Upper lobe of left lung (tissue), 6 donors: Measurements from ENCODE around the gene TAMALIN. TPM values are rescaled to one million over a fixed set of nuclear protein-coding genes. Genes with fewer than 3 reads are reported as not detected.
A peak's percentile ranks its signal among the peaks of the same experiment; 100 is the strongest.

Experiments
- ATAC-seq, 2 donors: fragments of 200-7000 bp; cut with Tn5 transposase; one replicate each; pipeline ENCODE4 v1.9.1; 2022; ENCODE audit warnings: mild to moderate bottlenecking in 2 of 2, moderate library complexity in 2 of 2; ENCODE audit not compliant: low FRiP score in 2 of 2
- DNase-seq, 2 donors: peaks; one replicate each; pipeline ENCODE4 v3.0.0-alpha.2; 2019 to 2020
- H3K27ac ChIP-seq, 4 donors: fragments of 200-600 bp; sonication (generic); one replicate each; pipeline ENCODE4 v1.5.1; 2016 to 2019
- H3K27me3 ChIP-seq, 4 donors: fragments of 200-600 bp; sonication (generic); one replicate each; pipeline ENCODE4 v1.5.1; 2017 to 2019
- H3K36me3 ChIP-seq, 4 donors: fragments of 200-600 bp; sonication (generic); one replicate each; pipeline ENCODE4 v1.5.1; 2016 to 2019
- H3K4me1 ChIP-seq, 4 donors: fragments of 200-600 bp; sonication (generic); one replicate each; pipeline ENCODE4 v1.5.1; 2018 to 2019
- H3K4me3 ChIP-seq, 4 donors: fragments of 200-600 bp; sonication (generic); one replicate each; pipeline ENCODE4 v1.5.1; 2017 to 2019; ENCODE audit warnings: mild to moderate bottlenecking in 2 of 4, moderate library complexity in 1 of 4
- H3K9me3 ChIP-seq, 4 donors: fragments of 200-600 bp; sonication (generic); one replicate each; pipeline ENCODE4 v1.5.1; 2018 to 2019
- CTCF ChIP-seq, 6 experiments: fragments of 450-650 bp in 4 of 6; fragments of 200-600 bp in 2 of 6; sonication (generic) in 2 of 6; IDR thresholded peaks; one replicate each; pipeline ENCODE4 v1.5.1; 2016 to 2019; ENCODE audit warnings: antibody characterized with exemption in 6 of 6
- EP300 ChIP-seq, 4 donors: sonication (generic); formaldehyde crosslinking; IDR thresholded peaks; one replicate each; pipeline ENCODE4 v1.5.1; 2017; ENCODE audit warnings: antibody characterized with exemption in 4 of 4, control low read depth in 2 of 4
- POLR2A ChIP-seq, 4 donors: fragments of 450-650 bp; IDR thresholded peaks; one replicate each; pipeline ENCODE4 v1.5.1; 2016 to 2017; ENCODE audit warnings: antibody characterized with exemption in 4 of 4, mild to moderate bottlenecking in 2 of 4
- POLR2AphosphoS5 ChIP-seq, 2 donors: sonication (generic); formaldehyde crosslinking; IDR thresholded peaks; one replicate each; pipeline ENCODE4 v1.5.1; 2017; ENCODE audit warnings: antibody characterized with exemption in 2 of 2
- WGBS, 2 donors: methylation state at CpG; one replicate each; pipeline ENCODE4 v1.1.5; 2017 to 2018; 5-methylcytosine and 5-hydroxymethylcytosine counted together
- total RNA-seq, 6 donors: library from RNA; depleted of rRNA in 4 of 6; stranded (reverse); fragments of >200 nt in 4 of 6; gene quantifications; one replicate each; pipeline versions ENCODE4 v1.1.0 to v1.2.1, GENCODE V29; 2016 to 2021
- donor health status: DM: no; HTN: no; CAD: no; lungs with moderate emphysema.
- donor health status: DM: no; HTN: yes; CAD: no; lungs with severe emphysema.

Gene TAMALIN
- total RNA-seq, 6 donors from 2014 or later = 52.3 to 170 (median 73.7) TPM

GRCh38 chr12:52005218-52005902 lies 1.4 kb upstream of the TAMALIN start:
- Histone ChIP-seq H3K27ac (peak overlapping the region; percentile 32 to 92 (median 44)), H3K4me3 (peak overlapping the region in 2 of 4 donors; percentile 65 to 82), H3K36me3 (peaks cover 0 to 16% (median 0%) of the 10 kb centered on the region in 4 donors), H3K27me3 (peaks cover 0 to 17% (median 8%) of the 10 kb centered on the region in 4 donors), H3K4me1 (peaks cover 28 to 47% (median 40%) of the 10 kb centered on the region in 4 donors), H3K9me3 (no peaks in the 10 kb centered on the region)
- TF ChIP-seq POLR2AphosphoS5 (IDR thresholded peaks at IDR 0.05) = no peak
- TF ChIP-seq CTCF (IDR thresholded peaks at IDR 0.05) = no peak
- TF ChIP-seq POLR2A (IDR thresholded peaks at IDR 0.05) = no peak
- TF ChIP-seq EP300 (IDR thresholded peaks at IDR 0.05) = no peak
- no peak for DNase-seq
- WGBS, 2 donors = 68 to 69% methylated on average over 9 to 10 of the region's 10 CpGs
- ATAC-seq = no peak

GRCh38 chr12:52005903-52006703 lies 643 bp upstream of the TAMALIN start:
- Histone ChIP-seq H3K27me3 (peaks cover 0 to 17% (median 8%) of the 10 kb centered on the region in 4 donors), H3K9me3 (no peaks in the 10 kb centered on the region), H3K36me3 (peaks cover 0 to 24% (median 6%) of the 10 kb centered on the region in 4 donors), H3K27ac (peak overlapping the region; percentile 41 to 96 (median 94)), H3K4me1 (peaks cover 32 to 54% (median 48%) of the 10 kb centered on the region in 4 donors), H3K4me3 (peak overlapping the region; percentile 14 to 82 (median 62))
- DNase-seq = peak in 1 of 2 donors; percentile 87
- peak; percentile 54 to 60 for ATAC-seq
- TF ChIP-seq CTCF (IDR thresholded peaks at IDR 0.05) (no peak), EP300 (IDR thresholded peaks at IDR 0.05) (peak in 2 of 4 donors; percentile 84 to 86), POLR2A (IDR thresholded peaks at IDR 0.05) (peak in 1 of 4 donors; percentile 52), POLR2AphosphoS5 (IDR thresholded peaks at IDR 0.05) (peak; percentile 64 to 83)
- WGBS, 2 donors = 13 to 19% methylated on average over 20 to 28 of the region's 28 CpGs

- WGBS, 2 donors = 5% methylated on average over 26 to 66 of the region's 72 CpGs
- peak; percentile 48 to 91 for DNase-seq
These were observed 594 bp downstream of the TAMALIN start for GRCh38 chr12:52007158-52007921.

More at GRCh38 chr12:52007158-52007921, 594 bp downstream of the TAMALIN start:
- ATAC-seq = peak; percentile 29 to 32
- Histone ChIP-seq H3K36me3 (peaks cover 0 to 36% (median 14%) of the 10 kb centered on the region in 4 donors), H3K4me3 (peak overlapping the region; percentile 59 to 82 (median 70)), H3K27me3 (peaks cover 0 to 17% (median 8%) of the 10 kb centered on the region in 4 donors), H3K9me3 (no peaks in the 10 kb centered on the region), H3K27ac (peak overlapping the region; percentile 92 to 96 (median 94)), H3K4me1 (peaks cover 38 to 67% (median 50%) of the 10 kb centered on the region in 4 donors)
- TF ChIP-seq POLR2A (IDR thresholded peaks at IDR 0.05) (peak in 2 of 4 donors; percentile 17 to 48), CTCF (IDR thresholded peaks at IDR 0.05) (peak in 2 of 6 experiments; percentile 17 to 19), EP300 (IDR thresholded peaks at IDR 0.05) (peak in 3 of 4 donors; percentile 25 to 68 (median 65)), POLR2AphosphoS5 (IDR thresholded peaks at IDR 0.05) (peak; percentile 74)
